ENCODE measurements around the gene MAP4. TPM values are rescaled to one million over a fixed set of nuclear protein-coding genes. Genes with fewer than 3 reads are reported as not detected.

The MAP4 gene
- total RNA-seq, 1 experiment from 2014 or later, result 137 TPM

GRCh38 chr3:48047841-48048464 is 31.7 kb upstream of the MAP4 start:
- ChIA-PET CTCF (interaction anchor here (0.7 kb wide), 1 partner anchor 41 kb away, joined by 4 read pairs; no protein-coding TSS in a partner anchor), POLR2A (no interaction called here)
- TF ChIP-seq CTCF (IDR thresholded peaks at IDR 0.05; ENCODE audit: insufficient read depth in 1 of 2, low read depth in 1 of 2, low read length in 1 of 2, severe bottlenecking in 1 of 2, unreplicated experiment in 1 of 2), result no peak
- Mint-ChIP-seq H3K4me1 (ENCODE audit: low read depth, unreplicated experiment) (peaks cover 7% of the 10 kb centered on the region), H3K9me3 (ENCODE audit: unreplicated experiment) (no peaks in the 10 kb centered on the region), H3K36me3 (ENCODE audit: insufficient read depth, unreplicated experiment) (peaks cover 63% of the 10 kb centered on the region), H3K27ac (ENCODE audit: unreplicated experiment) (no peak overlapping the region), H3K4me3 (ENCODE audit: unreplicated experiment) (no peak overlapping the region), H3K27me3 (ENCODE audit: insufficient read depth, unreplicated experiment) (no peaks in the 10 kb centered on the region)
- DNase-seq, result no peak
- intact Hi-C loops (cut with micrococcal nuclease; ENCODE audit: unreplicated experiment), result no loop called here
- no peak overlapping the region for H3K4me3 ChIP-seq (ENCODE audit: low read depth, low read length)
- H3K36me3 ChIP-seq (ENCODE audit: control insufficient read depth, insufficient read depth, low read length), result no peaks in the 10 kb centered on the region
- H3K9me3 ChIP-seq, result no peaks in the 10 kb centered on the region
- H3K27me3 ChIP-seq (replicated peaks; ENCODE audit: control insufficient read depth, insufficient read depth, low read length), result no peaks in the 10 kb centered on the region
- BruUV-seq (replicated peaks), result no TSS peak
- no peaks in the 10 kb centered on the region for H3K4me1 ChIP-seq

GRCh38 chr3:48042071-48042760 is 26.0 kb upstream of the MAP4 start:
- Histone ChIP-seq H3K4me3 (ENCODE audit: low read depth, low read length) (no peak overlapping the region), H3K9me3 (no peaks in the 10 kb centered on the region), H3K36me3 (ENCODE audit: control insufficient read depth, insufficient read depth, low read length) (no peaks in the 10 kb centered on the region), H3K4me1 (peaks cover 20% of the 10 kb centered on the region), H3K27me3 (replicated peaks; ENCODE audit: control insufficient read depth, insufficient read depth, low read length) (no peaks in the 10 kb centered on the region)
- no peaks in the 10 kb centered on the region for H3K27me3 Mint-ChIP-seq (ENCODE audit: insufficient read depth, unreplicated experiment)
- POLR2A ChIA-PET, result no interaction called here
- H3K27ac Mint-ChIP-seq (ENCODE audit: unreplicated experiment), result no peak overlapping the region
- intact Hi-C loops (cut with micrococcal nuclease; ENCODE audit: unreplicated experiment), result no loop called here
- CTCF ChIA-PET, result no interaction called here
- no peak for DNase-seq
- H3K9me3 Mint-ChIP-seq (ENCODE audit: unreplicated experiment), result no peaks in the 10 kb centered on the region
- peaks cover 25% of the 10 kb centered on the region for H3K36me3 Mint-ChIP-seq (ENCODE audit: insufficient read depth, unreplicated experiment)
- H3K4me1 Mint-ChIP-seq (ENCODE audit: low read depth, unreplicated experiment), result peaks cover 7% of the 10 kb centered on the region
- BruUV-seq (replicated peaks), result no TSS peak
- H3K4me3 Mint-ChIP-seq (ENCODE audit: unreplicated experiment), result no peak overlapping the region
- no peak for TF ChIP-seq CTCF (IDR thresholded peaks at IDR 0.05; ENCODE audit: insufficient read depth in 1 of 2, low read depth in 1 of 2, low read length in 1 of 2, severe bottlenecking in 1 of 2, unreplicated experiment in 1 of 2)

- H3K9me3 Mint-ChIP-seq (ENCODE audit: unreplicated experiment), result no peaks in the 10 kb centered on the region
- ChIA-PET POLR2A (interaction anchor here (0.5 to 1.5 kb wide), 3 partner anchors 40 to 447 kb away, joined by 3 to 20 read pairs (median 4); no protein-coding TSS in a partner anchor), CTCF (interaction anchor here (0.5 to 1.0 kb wide), 2 partner anchors 21 to 112 kb away, joined by 3 to 6 read pairs; no protein-coding TSS in a partner anchor)
- peak overlapping the region; percentile 76 for H3K27ac Mint-ChIP-seq (ENCODE audit: unreplicated experiment)
- H3K27me3 Mint-ChIP-seq (ENCODE audit: insufficient read depth, unreplicated experiment), result no peaks in the 10 kb centered on the region
- H3K9me3 ChIP-seq, result no peaks in the 10 kb centered on the region
- H3K4me3 Mint-ChIP-seq (ENCODE audit: unreplicated experiment), result peak overlapping the region; percentile 11
- TF ChIP-seq CTCF (IDR thresholded peaks at IDR 0.05; ENCODE audit: insufficient read depth in 1 of 2, low read depth in 1 of 2, low read length in 1 of 2, severe bottlenecking in 1 of 2, unreplicated experiment in 1 of 2), result no peak
- H3K4me3 ChIP-seq (ENCODE audit: low read depth, low read length), result no peak overlapping the region
- DNase-seq, result peak in 1 of 2 experiments; percentile 50
- intact Hi-C loops (cut with micrococcal nuclease; ENCODE audit: unreplicated experiment), result loop anchor here (5.0 kb wide), 1 partner anchor 48 kb away; no protein-coding TSS in a partner anchor
- H3K4me1 Mint-ChIP-seq (ENCODE audit: low read depth, unreplicated experiment), result peaks cover 10% of the 10 kb centered on the region
- BruUV-seq (replicated peaks), result TSS peak; percentile 29
- H3K36me3 ChIP-seq (ENCODE audit: control insufficient read depth, insufficient read depth, low read length), result no peaks in the 10 kb centered on the region
- no peaks in the 10 kb centered on the region for H3K27me3 ChIP-seq (replicated peaks; ENCODE audit: control insufficient read depth, insufficient read depth, low read length)
- peaks cover 17% of the 10 kb centered on the region for H3K36me3 Mint-ChIP-seq (ENCODE audit: insufficient read depth, unreplicated experiment)
- peaks cover 22% of the 10 kb centered on the region for H3K4me1 ChIP-seq
These were observed 23.4 kb upstream of the MAP4 start for GRCh38 chr3:48039487-48040190.

Data from Caco-2 (cell line).